Stimulated activated naive B cell treated with anti-CD40 and anti-IgM and Interleukin-4, amounts not matched to agents 10 μg/mL and 1 μg/mL and 100 μg/mL, for 72 hours (primary cell): ENCODE results near the gene CTAGE9.

Experiments used
- ATAC-seq, 2 donors: fragments of 150-1000 bp; cut with Tn5 transposase; replicated peaks; 2 replicates each; pipeline ENCODE4 v1.10.0; 2021; ENCODE audit warnings: moderate library complexity in 1 of 2
- DNase-seq: peaks from one replicate; pipeline ENCODE4 v3.0.0; 2021
- H3K27ac Mint-ChIP-seq: one replicate; pipeline ENCODE4 v1.8.0; 2022; ENCODE audit warnings: mild to moderate bottlenecking, mixed read lengths
- H3K27me3 Mint-ChIP-seq, 2 donors: one replicate each; pipeline ENCODE4 v1.8.0; 2022; ENCODE audit warnings: mixed read lengths in 2 of 2
- H3K36me3 Mint-ChIP-seq, 2 donors: one replicate each; pipeline ENCODE4 v1.8.0; 2022; ENCODE audit warnings: mixed read lengths in 2 of 2, mild to moderate bottlenecking in 1 of 2
- H3K4me1 Mint-ChIP-seq, 2 donors: one replicate each; pipeline ENCODE4 v1.8.0; 2022; ENCODE audit warnings: mixed read lengths in 2 of 2, mild to moderate bottlenecking in 1 of 2
- H3K4me3 Mint-ChIP-seq, 2 donors: one replicate each; pipeline ENCODE4 v1.8.0; 2022; ENCODE audit warnings: mild to moderate bottlenecking in 2 of 2, mixed read lengths in 2 of 2, moderate library complexity in 1 of 2
- H3K9me3 Mint-ChIP-seq, 2 donors: one replicate each; pipeline ENCODE4 v1.8.0; 2022; ENCODE audit warnings: mixed read lengths in 2 of 2, mild to moderate bottlenecking in 1 of 2

Gene CTAGE9

DNA sequence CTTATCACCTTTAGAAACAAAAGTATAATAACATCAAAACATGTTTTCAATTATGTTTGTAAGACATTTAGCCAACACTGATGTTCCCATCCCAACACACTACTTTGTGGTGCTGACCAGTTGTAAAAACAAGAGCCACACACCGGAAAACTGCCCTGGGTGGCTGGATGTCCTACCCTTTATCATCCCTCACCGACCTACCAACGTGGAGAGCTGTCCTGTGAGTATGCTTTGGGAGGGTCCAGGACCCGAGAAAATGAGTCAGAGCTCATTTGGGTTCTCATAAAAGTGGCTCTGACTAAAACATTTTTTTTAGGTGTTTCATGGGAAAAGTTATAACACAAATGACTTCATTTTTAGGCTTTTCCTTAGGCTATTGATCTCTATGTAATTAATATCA is 29.3 kb upstream of the CTAGE9 start:
- Mint-ChIP-seq H3K4me3 (no peak overlapping the region), H3K27me3 (peaks cover 0 to 6% of the 10 kb centered on the region in 2 donors), H3K9me3 (peaks cover 0 to 2% of the 10 kb centered on the region in 2 donors), H3K4me1 (peaks cover 7 to 16% of the 10 kb centered on the region in 2 donors), H3K27ac (no peak overlapping the region), H3K36me3 (peaks cover 4 to 11% of the 10 kb centered on the region in 2 donors)
- DNase-seq (no peak), ATAC-seq (no peak)

DNA sequence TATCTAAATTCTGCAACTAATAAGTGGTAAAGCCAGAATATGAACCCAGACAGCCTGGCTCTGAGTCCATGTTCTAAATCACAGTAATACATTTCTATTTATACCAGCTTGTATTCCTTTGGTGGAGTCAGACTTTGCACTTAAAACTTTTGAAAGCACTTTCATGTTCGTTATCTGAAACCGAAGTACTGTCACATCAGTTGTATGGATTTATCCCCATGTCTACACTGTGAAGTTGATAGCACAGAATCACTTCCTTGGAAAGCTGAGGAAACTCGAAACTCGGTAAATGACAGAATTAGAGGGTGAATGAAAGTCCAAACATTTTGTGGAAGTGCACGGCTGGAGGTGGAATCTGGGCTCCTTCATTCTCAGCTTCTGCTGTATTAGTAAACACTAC is 28.3 kb upstream of the CTAGE9 start:
- H3K4me3 Mint-ChIP-seq = no peak overlapping the region
- ATAC-seq = no peak
- H3K27ac Mint-ChIP-seq = no peak overlapping the region
- H3K4me1 Mint-ChIP-seq = peaks cover 7 to 16% of the 10 kb centered on the region in 2 donors
- H3K36me3 Mint-ChIP-seq = peaks cover 4 to 11% of the 10 kb centered on the region in 2 donors
- peaks cover 0 to 6% of the 10 kb centered on the region in 2 donors for H3K27me3 Mint-ChIP-seq
- H3K9me3 Mint-ChIP-seq = peaks cover 0 to 2% of the 10 kb centered on the region in 2 donors
- DNase-seq = no peak

DNA sequence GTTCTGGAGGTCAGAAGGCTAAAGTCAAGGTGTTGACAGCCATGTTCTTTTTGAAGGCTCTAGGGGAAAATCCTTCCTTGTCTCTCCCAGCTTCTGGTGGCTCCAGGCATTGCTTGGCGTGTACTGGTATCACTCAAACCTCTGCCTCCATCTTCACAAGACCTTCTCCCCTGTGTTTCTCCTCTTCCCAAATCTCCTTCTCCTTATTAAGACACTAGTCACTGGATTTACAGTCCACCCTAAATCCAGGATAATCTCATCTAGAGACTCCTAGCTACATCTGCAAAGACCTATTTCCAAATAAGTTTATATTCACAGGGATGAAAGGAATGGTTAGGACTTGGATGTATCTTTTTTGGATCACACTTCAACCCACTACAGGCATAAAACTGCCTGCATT is 26.0 kb upstream of the CTAGE9 start:
- peaks cover 0 to under 1% of the 10 kb centered on the region in 2 donors for H3K27me3 Mint-ChIP-seq
- no peak for DNase-seq
- H3K36me3 Mint-ChIP-seq = peaks cover 7 to 12% of the 10 kb centered on the region in 2 donors

DNA sequence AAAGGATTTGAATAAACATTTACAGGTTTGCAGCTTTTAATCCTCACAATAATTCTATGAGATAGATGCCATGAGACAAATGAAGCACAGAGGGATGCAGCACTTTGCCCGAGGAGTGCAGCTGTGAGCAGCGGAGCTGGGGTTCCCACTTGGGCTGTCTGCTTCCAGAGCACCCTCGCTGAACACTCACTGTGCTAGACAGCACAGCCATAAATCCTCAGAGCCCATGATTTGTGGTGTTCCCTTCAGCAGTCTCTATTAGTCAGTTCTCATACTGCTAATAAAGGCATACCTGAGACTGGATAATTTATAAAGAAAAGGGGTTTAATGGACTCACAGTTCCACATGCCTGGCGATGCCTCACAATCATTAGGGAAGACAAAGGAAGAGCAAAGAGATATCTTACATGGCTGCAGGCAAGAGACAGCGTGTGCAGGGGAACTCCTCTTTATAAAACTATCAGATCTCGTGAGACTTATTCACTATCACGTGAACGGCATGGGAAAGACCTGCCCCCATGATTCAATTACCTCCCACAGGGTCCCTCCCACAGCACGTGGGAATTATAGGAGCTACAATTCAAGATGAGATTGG is 25.3 kb upstream of the CTAGE9 start:
- Mint-ChIP-seq H3K9me3 (no peaks in the 10 kb centered on the region), H3K27me3 (peaks cover 0 to 5% of the 10 kb centered on the region in 2 donors), H3K4me1 (peaks cover 0 to under 1% of the 10 kb centered on the region in 2 donors), H3K36me3 (peaks cover 7 to 17% of the 10 kb centered on the region in 2 donors), H3K27ac (no peak overlapping the region), H3K4me3 (no peak overlapping the region)
- ATAC-seq (no peak), DNase-seq (no peak)

More for the DNA sequence above, 26.0 kb upstream of the CTAGE9 start:
- Mint-ChIP-seq H3K9me3 (no peaks in the 10 kb centered on the region), H3K27ac (no peak overlapping the region), H3K4me3 (no peak overlapping the region), H3K4me1 (peaks cover 5 to 7% of the 10 kb centered on the region in 2 donors)
- no peak for ATAC-seq

DNA sequence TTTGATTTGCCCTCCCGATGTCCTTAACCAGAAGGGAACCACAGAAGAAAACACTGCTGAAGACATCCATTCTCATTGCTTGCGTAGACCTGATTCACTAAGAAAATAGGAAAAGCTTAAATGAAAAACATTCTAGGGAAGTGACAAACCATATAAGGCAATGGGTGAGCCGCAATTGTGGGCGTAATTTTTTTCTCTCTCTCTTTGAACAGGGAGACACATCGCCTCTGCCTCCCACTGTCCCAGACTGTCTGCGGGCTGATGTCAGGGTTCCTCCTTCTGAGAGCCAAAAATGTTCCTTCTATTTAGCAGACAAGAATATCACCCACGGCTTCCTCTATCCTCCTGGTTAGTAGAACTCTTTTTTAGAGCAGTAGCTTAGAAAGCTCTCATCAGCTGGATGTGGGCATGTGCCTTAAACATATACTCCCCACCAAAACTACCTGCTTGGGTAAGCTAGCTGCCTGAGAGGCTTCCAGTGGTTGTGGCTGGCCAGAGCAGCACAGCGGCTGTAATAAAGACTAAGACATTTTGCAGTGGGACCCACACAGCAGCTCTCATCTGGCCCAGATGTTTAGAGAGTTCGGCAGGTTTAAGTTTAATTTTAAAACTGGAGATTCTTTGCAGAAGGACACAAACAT is 22.7 kb upstream of the CTAGE9 start:
- Mint-ChIP-seq H3K4me3 (no peak overlapping the region), H3K4me1 (peaks cover 1 to 9% of the 10 kb centered on the region in 2 donors), H3K27me3 (peaks cover 0 to 9% of the 10 kb centered on the region in 2 donors), H3K9me3 (no peaks in the 10 kb centered on the region), H3K27ac (no peak overlapping the region), H3K36me3 (peaks cover 13 to 21% of the 10 kb centered on the region in 2 donors)
- DNase-seq = no peak
- ATAC-seq = no peak

DNA sequence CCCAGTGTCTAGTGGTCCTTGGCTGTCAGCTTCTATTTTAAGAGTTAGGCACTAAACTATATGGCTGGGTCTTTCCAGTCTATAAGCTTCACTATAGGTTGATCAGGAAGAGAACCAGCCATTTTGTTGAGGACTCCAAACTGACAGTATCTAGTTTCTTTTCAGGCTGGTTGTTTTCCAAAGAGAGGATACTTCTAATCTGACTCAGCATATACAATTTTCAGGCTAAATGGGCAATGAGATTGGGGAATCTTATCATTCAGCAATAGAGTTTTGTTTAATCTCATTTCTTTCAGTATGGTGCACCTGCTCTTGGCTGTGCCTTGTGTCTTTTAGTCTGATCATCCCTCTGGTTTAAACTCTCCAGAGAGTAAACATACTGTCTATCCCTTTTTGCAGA is 20.4 kb upstream of the CTAGE9 start:
- peaks cover 1 to 12% of the 10 kb centered on the region in 2 donors for H3K4me1 Mint-ChIP-seq
- ATAC-seq (no peak), DNase-seq (no peak)
- no peak overlapping the region for H3K4me3 Mint-ChIP-seq
- H3K27me3 Mint-ChIP-seq = peaks cover 0 to 9% of the 10 kb centered on the region in 2 donors
- peaks cover 15 to 30% of the 10 kb centered on the region in 2 donors for H3K36me3 Mint-ChIP-seq
- H3K27ac Mint-ChIP-seq = peak overlapping the region; percentile 1
- H3K9me3 Mint-ChIP-seq = peaks cover 4 to 5% of the 10 kb centered on the region in 2 donors

DNA sequence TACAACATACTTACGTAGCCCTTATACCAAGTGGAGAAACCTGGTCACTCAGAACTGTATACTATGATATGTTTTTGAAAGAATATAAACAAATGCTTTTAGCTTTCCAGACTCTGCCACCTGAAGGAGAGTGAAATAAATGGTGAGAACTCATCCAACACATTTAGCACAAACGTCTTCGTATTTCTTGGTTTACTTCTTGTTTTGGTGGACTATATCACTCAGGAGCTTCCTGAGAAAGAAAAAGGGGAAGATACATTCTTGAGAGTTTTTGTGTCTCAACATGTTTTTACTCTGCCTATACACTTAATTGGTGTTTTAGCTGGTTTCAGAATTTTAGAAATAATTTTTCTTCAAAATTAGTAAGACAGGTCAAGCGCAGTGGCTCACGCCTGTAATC is 19.4 kb upstream of the CTAGE9 start:
- Mint-ChIP-seq H3K9me3 (peaks cover 5% of the 10 kb centered on the region in 2 donors), H3K27me3 (peaks cover 0 to 9% of the 10 kb centered on the region in 2 donors), H3K4me1 (peaks cover 1 to 12% of the 10 kb centered on the region in 2 donors), H3K4me3 (no peak overlapping the region), H3K27ac (no peak overlapping the region), H3K36me3 (peaks cover 14 to 29% of the 10 kb centered on the region in 2 donors)
- DNase-seq = no peak
- ATAC-seq = peak; percentile 59 to 63

DNA sequence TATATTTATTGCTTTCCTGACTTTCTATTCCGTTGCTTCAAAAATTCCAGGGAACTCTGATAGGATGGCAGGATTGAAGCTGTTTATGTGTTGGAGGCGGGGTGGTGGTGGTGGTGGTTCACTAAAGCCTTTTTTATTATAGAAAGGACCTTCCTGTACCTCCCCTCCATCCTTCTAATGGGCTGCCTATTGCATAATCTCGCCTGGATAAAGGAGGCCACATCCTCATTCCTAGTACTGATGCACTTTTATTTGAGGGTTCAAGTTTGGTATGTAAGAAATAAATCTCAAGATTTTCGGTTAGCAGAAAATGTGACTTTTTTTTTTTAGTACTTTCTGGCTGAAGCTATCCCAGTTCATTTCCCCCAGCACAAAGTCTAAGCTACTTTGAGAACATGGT is 18.7 kb upstream of the CTAGE9 start:
- no peak for ATAC-seq
- Mint-ChIP-seq H3K4me3 (no peak overlapping the region), H3K27ac (no peak overlapping the region), H3K36me3 (peaks cover 14 to 29% of the 10 kb centered on the region in 2 donors), H3K9me3 (peaks cover 5% of the 10 kb centered on the region in 2 donors), H3K4me1 (peaks cover 1 to 12% of the 10 kb centered on the region in 2 donors), H3K27me3 (peaks cover 0 to 9% of the 10 kb centered on the region in 2 donors)
- DNase-seq = no peak

DNA sequence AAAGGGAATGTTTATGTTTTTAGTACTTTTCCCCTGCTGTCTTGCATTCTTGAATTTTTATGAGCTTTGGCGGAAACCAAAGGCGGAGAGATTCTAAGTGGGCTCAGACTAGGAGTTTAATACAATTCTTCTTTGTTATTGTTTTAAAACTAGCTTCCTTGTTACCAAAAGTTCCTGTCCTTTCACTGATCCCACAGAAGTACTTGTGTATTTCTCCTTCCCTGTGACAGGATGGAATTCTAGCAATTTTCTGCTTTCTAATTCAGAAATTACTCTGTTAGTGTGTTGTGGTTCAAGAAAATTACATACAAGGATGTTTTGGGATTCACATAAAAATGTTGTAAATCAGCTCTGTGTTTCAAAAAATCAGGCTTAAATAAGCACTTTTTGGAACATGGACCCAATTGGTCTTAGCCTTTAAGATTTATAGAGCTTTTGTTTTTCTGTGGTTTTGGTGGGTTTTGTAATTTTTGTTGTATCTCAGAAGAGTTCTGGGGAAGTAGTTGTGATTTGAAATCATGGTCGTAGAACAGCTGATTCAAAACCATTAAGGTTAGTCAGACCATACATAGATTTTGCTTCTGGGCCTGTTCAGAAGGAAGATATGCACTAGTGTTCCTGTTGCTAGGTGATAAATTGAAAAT is 17.6 kb upstream of the CTAGE9 start:
- H3K4me3 Mint-ChIP-seq = no peak overlapping the region
- H3K4me1 Mint-ChIP-seq = peaks cover 1 to 12% of the 10 kb centered on the region in 2 donors
- no peak for DNase-seq
- peak in 1 of 2 donors; percentile 49 for ATAC-seq
- H3K9me3 Mint-ChIP-seq = peaks cover 5% of the 10 kb centered on the region in 2 donors
- H3K27ac Mint-ChIP-seq = no peak overlapping the region
- peaks cover 6 to 9% of the 10 kb centered on the region in 2 donors for H3K27me3 Mint-ChIP-seq
- H3K36me3 Mint-ChIP-seq = peaks cover 19 to 27% of the 10 kb centered on the region in 2 donors

DNA sequence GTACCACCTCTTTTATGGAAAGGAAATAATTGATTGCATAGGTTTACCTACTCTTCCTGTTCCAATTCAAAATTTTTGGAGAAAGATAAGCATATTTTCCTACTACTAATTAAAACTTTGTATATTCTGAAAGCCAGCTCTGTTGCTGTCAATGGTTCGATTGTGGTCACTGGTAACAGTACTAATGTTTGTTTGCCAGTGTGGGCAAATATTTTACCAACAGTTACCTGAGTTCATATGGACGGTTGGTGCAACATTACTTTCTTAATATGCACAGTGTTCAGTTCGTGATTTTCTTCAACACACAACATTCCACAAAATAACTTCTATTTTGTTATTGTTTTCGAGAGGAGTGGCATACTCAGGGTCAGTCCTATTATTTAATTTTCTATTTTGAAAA is 17.1 kb upstream of the CTAGE9 start:
- Mint-ChIP-seq H3K4me1 (peaks cover 1 to 12% of the 10 kb centered on the region in 2 donors), H3K36me3 (peaks cover 19 to 25% of the 10 kb centered on the region in 2 donors), H3K27ac (no peak overlapping the region), H3K27me3 (peaks cover 6 to 9% of the 10 kb centered on the region in 2 donors), H3K9me3 (peaks cover 5% of the 10 kb centered on the region in 2 donors), H3K4me3 (no peak overlapping the region)
- DNase-seq (no peak), ATAC-seq (no peak)

DNA sequence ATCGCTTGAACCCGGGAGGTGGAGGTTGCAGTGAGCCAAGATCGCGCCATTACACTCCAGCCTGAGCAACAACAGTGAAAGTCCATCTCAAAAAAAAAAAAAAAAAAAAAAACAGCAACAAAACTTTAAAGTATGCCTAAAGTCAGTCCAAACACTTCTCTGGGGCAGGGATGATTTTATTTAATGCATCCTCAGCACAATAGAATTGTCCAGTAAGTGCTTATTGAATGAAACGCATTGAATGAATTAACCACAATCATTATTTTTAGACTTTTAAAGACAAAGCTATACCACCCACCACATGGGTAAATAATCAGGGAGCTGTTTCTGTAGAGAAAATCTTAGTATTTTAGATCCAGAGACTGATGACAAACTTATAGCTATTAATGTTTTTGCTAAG is 16.6 kb upstream of the CTAGE9 start:
- Mint-ChIP-seq H3K27ac (no peak overlapping the region), H3K9me3 (peaks cover 5% of the 10 kb centered on the region in 2 donors), H3K27me3 (peaks cover 6 to 9% of the 10 kb centered on the region in 2 donors), H3K4me1 (peaks cover 1 to 12% of the 10 kb centered on the region in 2 donors), H3K36me3 (peaks cover 23 to 25% of the 10 kb centered on the region in 2 donors), H3K4me3 (no peak overlapping the region)
- DNase-seq (no peak), ATAC-seq (no peak)

DNA sequence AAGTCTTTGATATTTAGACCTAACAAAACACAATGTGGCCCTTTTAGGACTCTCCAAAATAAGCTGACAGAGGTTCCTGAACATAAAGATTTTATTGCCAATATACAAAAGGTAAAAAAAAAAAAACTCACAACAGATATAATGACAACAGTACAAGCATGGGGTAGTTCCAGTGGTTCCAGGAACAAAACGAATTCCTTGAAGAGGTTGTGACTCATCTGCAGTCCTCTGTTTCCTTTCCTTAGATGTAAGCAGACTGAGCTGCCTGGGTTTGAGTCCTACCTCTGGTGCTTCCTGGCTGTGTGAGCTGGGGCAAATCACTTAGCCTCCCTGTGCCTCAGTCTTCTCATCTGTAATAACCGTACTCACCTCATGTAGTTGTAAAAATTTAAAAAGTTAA is 13.3 kb upstream of the CTAGE9 start:
- ATAC-seq (no peak), DNase-seq (no peak)
- Mint-ChIP-seq H3K4me1 (peaks cover 0 to 11% of the 10 kb centered on the region in 2 donors), H3K27me3 (peaks cover 0 to 6% of the 10 kb centered on the region in 2 donors), H3K4me3 (no peak overlapping the region), H3K9me3 (peaks cover 5% of the 10 kb centered on the region in 2 donors), H3K27ac (no peak overlapping the region), H3K36me3 (peaks cover 18 to 29% of the 10 kb centered on the region in 2 donors)

DNA sequence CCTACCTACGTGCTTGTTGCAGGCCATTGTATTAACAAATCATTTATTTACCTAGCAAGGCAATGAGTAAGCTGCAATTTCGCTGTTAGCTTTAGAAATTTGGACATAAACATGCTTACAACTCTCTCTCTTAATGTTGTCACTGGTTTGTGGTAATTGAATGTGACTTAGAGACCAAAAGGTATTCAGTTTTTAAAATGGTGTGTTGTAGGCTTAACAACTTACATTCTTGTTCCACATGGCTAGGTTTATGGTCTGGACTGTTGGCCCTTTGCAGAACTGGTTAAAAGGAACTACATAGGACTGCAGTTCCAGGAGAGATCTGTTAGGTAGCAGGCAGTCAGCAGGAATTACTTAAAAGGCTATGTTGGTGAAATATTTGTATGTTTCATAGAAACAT is 10.3 kb upstream of the CTAGE9 start:
- no peak for ATAC-seq
- no peak for DNase-seq
- H3K27ac Mint-ChIP-seq = no peak overlapping the region
- peaks cover 8 to 21% of the 10 kb centered on the region in 2 donors for H3K36me3 Mint-ChIP-seq
- peaks cover 0 to 4% of the 10 kb centered on the region in 2 donors for H3K4me1 Mint-ChIP-seq
- H3K9me3 Mint-ChIP-seq = peaks cover 0 to under 1% of the 10 kb centered on the region in 2 donors
- peaks cover 0 to 6% of the 10 kb centered on the region in 2 donors for H3K27me3 Mint-ChIP-seq
- H3K4me3 Mint-ChIP-seq = no peak overlapping the region

DNA sequence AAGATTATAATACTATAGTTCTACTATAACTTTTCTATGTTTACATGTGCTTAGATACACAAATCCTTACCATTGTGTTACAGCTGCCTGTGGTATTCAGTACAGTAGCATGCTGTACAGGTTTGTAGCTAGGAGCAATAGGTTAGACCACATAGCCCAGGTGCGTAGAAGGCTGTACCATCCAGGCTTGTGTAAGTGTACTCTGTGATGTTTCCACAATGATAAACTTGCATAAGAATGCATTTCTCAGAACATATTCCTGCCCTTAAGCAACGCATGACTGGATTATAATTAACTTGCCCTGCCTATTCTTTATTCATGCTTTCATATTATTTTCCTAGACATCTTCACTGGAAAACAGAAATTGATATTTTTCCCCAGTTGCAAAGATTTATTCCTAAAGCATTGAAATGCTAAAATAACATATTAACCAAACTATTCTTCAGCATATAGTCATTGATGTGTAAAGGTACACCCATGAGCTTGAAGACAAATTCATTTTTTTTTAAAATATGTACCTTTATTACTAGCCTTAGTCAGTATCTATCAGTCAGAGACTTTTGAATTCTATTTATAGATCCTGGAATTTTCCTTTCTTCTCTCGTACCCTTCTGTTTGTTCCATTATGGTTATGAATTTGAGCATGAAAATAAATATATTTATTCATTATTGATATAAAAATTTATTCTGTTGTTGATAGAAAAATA is 7.2 kb upstream of the CTAGE9 start:
- ATAC-seq (no peak), DNase-seq (no peak)
- no peaks in the 10 kb centered on the region for H3K9me3 Mint-ChIP-seq
- H3K27ac Mint-ChIP-seq = no peak overlapping the region
- peaks cover 0 to 4% of the 10 kb centered on the region in 2 donors for H3K27me3 Mint-ChIP-seq
- peaks cover 3 to 13% of the 10 kb centered on the region in 2 donors for H3K36me3 Mint-ChIP-seq
- no peak overlapping the region for H3K4me3 Mint-ChIP-seq
- H3K4me1 Mint-ChIP-seq = peaks cover 0 to 4% of the 10 kb centered on the region in 2 donors
